ENCODE results near the gene RHBG.

GRCh38 chr1:156372265-156372586, 3.2 kb downstream of the RHBG start:
- no peak for TF ChIP-seq CTCF (IDR thresholded peaks at IDR 0.05 in 8 of 11, conservative IDR thresholded peaks at IDR 0.05 in 3 of 11)
- TF ChIP-seq POLR2AphosphoS5 (IDR thresholded peaks at IDR 0.05), result no peak
